Fibroblast of villous mesenchyme (primary cell): ENCODE measurements around the gene CYP2A13. TPM values are rescaled to one million over a fixed set of nuclear protein-coding genes. Genes with fewer than 3 reads are reported as not detected.
"Not testable (repeated sequence)": the region's sequence is repeated elsewhere in the genome, so short reads cannot be mapped to it uniquely, and the experiment has no call there.

Experiments
- DNase-seq: peaks from one replicate; pipeline ENCODE4 v3.0.0-alpha.2; 2010; ENCODE audit warnings: low read depth
- H3K4me3 ChIP-seq: 2 replicates; pipeline ENCODE4 v1.5.1; 2011; ENCODE audit warnings: low read depth, mild to moderate bottlenecking, low read length
- total RNA-seq: library from RNA; depleted of rRNA; stranded (reverse); fragments of >200 nt; gene quantifications from 2 replicates; pipeline ENCODE4 v1.2.3, GENCODE V29; 2012
- TF ChIP-seq, protein P1 (sequence below): IDR thresholded peaks from 2 replicates; pipeline ENCODE4 v1.5.1; 2012; ENCODE audit warnings: low read depth, mild to moderate bottlenecking, low read length; ENCODE audit not compliant: insufficient read depth

Gene CYP2A13, protein sequence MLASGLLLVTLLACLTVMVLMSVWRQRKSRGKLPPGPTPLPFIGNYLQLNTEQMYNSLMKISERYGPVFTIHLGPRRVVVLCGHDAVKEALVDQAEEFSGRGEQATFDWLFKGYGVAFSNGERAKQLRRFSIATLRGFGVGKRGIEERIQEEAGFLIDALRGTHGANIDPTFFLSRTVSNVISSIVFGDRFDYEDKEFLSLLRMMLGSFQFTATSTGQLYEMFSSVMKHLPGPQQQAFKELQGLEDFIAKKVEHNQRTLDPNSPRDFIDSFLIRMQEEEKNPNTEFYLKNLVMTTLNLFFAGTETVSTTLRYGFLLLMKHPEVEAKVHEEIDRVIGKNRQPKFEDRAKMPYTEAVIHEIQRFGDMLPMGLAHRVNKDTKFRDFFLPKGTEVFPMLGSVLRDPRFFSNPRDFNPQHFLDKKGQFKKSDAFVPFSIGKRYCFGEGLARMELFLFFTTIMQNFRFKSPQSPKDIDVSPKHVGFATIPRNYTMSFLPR
- total RNA-seq: not detected in 2 replicates

DNA sequence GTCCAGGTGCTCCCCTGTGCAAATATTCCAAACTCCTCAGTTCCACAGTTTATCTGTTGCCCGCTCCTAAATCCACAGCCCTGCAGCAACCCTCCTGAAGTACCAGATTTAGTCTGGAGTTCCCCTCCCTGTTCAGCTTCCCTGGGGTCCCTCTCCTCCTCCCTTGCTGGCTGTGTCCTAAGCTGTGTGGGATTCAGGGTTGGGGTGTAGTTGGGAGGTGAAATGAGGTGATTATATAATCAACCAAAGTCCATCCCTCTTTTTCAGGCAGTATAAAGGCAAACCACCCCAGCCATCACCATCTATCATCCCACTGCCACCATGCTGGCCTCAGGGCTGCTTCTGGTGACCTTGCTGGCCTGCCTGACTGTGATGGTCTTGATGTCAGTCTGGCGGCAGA is at the start of gene CYP2A13:
Gene CYP2A13, plus strand, starts transcription at position 301 of the 400 bp plus-strand sequence. Its CDS starts 21 bp downstream, at position 322.
- H3K4me3 ChIP-seq: no peak within 1 kb of the TSS
- DNase-seq: no peak
- TF ChIP-seq, protein P1, sequence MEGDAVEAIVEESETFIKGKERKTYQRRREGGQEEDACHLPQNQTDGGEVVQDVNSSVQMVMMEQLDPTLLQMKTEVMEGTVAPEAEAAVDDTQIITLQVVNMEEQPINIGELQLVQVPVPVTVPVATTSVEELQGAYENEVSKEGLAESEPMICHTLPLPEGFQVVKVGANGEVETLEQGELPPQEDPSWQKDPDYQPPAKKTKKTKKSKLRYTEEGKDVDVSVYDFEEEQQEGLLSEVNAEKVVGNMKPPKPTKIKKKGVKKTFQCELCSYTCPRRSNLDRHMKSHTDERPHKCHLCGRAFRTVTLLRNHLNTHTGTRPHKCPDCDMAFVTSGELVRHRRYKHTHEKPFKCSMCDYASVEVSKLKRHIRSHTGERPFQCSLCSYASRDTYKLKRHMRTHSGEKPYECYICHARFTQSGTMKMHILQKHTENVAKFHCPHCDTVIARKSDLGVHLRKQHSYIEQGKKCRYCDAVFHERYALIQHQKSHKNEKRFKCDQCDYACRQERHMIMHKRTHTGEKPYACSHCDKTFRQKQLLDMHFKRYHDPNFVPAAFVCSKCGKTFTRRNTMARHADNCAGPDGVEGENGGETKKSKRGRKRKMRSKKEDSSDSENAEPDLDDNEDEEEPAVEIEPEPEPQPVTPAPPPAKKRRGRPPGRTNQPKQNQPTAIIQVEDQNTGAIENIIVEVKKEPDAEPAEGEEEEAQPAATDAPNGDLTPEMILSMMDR: no peak

DNA sequence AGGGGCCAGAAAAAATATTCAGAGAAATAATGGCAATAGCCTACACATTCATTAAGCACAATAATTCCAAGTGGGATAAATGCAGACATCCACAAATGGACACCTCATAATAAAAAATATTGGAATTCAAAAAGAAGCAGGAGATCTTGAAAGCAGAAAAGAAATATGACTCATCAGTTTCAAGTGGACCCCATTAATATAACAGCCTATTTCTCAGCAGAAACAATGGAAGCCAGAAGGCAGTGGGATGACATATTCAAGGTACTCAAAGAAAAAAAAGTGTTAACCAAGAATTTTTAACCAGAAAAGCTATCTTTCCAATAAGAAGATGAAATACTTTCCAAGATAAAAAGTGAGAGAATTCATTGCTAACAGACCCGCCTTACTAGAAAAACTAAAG is 48.4 kb upstream of the CYP2A13 start:
- TF ChIP-seq, protein P1: no peak
- no peak for DNase-seq
- no peak overlapping the region for H3K4me3 ChIP-seq

DNA sequence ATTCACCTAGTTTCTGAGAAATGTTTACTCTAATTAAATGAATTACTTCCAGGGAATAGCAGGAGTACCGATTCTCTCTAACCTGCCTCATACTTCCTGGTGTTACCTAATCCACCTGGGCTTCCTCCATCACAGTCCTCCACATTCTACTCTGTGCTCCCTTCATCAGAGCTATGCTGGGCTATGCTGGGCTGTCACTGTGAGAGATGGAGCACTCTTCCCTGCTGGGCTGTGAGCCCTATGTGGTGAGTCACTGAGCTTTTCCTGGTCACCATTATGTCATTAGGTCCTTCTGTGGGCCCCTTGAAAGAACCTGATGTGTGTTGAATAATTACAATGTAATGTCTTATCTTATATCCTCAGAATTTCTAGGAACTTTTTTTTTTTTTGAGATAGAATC is 43.2 kb upstream of the CYP2A13 start:
- not testable (repeated sequence) for H3K4me3 ChIP-seq, DNase-seq

DNA sequence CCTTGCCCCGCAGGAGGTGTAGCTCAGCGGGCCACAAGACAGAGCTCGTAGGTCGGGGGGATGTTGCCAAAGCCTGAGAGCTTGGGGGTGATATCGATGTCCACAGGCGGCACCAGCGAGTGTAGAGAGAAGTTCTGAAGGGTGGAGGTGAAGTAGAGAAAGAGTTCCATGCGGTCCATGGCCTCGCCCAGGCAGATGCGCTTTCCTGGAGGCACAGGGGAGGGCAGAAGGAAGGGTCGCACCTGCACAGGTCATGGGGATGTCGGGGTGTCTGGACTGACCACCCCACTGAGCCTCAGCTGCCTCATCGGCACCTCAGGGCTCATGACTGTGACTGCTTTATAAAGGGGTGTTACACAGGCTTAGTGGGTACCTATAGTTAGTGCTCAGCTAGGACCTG is 37.8 kb upstream of the CYP2A13 start:
- TF ChIP-seq, protein P1: no peak
- no peak for DNase-seq
- H3K4me3 ChIP-seq: no peak overlapping the region

DNA sequence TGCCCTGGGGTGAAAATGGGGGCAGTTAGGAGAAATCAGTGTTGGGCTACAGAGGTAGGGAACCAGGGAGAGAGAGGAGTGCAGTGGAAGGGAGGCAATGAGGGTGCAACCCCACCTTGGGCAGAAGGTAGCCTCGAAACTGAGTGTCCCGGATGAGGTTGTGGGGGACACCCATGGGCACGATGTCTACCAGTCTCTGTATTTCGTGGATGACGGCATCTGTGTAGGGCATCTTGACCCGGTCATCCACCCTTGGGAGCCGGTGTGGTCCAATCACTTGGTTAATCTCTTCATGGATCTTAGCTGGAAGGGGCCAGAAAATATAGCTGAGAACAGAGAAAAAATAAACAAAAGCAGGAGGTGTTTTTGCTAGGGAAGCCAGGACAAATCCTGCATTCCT is 36.1 kb upstream of the CYP2A13 start:
- not testable (repeated sequence) for H3K4me3 ChIP-seq, DNase-seq

DNA sequence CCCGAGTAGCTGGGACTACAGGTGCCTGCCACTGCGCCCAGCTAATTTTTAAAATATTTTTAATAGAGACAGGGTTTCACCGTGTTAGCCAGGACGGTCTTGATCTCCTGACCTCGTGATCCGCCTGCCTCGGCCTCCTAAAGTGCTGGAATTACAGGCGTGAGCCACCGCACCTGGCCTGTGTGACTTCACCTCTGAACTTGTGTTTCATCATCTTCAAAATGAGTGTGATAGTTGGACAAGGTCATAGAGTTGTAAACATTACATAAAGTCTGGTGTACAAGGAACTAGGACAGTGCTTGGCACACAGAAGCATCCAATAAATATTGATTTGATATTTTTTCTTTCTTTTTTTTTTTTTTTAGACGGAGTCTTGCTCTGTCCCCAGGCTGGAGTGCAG is 34.9 kb upstream of the CYP2A13 start:
- not testable (repeated sequence) for DNase-seq, H3K4me3 ChIP-seq

DNA sequence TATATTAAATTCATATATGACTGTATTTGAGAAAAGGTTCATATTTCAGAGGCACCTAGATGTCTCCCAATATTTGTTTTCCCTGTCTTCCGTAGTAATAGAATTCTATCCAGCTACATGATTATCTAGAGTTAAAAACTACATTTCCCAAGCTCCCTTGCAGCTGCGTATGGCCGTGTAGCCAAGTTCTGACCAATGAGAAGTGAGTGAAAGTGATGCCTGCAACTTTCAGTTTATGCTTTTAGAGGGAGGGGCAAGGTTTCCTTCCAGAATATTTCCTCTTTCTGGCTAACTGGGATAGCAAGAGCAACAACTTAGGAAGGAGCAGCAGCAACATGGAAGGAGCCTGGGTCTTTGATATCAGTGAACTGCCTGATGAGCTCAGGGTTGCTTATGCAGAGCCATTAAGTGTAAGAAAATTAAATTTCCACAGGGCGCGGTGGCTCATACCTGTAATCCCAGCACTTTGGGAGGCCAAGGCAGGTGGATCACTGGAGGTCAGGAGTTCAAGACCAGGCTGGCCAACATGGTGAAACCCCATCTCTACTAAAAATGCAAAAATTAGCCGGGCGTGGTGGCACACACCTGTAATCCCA is 23.2 kb upstream of the CYP2A13 start:
- TF ChIP-seq, protein P1: no peak
- DNase-seq: peak; percentile 56
- H3K4me3 ChIP-seq: no peak overlapping the region

DNA sequence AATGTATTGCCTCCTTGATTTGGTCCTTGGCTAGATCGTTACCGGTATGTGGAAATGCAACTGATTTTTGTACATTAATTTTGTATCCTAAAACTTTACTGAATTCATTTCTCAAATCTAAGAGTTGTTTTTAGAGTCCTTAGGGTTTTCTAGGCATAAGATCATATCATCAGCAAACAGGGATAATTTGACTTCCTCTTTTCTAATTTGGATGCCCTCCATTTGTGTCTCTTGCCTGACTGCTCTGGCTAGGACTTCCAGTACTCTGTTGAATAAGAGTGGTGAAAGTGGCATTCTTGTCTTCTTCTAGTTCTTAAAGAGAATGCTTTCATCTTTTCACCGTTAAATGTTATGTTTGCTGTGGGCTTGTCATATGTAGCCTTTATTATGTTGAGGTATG is 12.0 kb upstream of the CYP2A13 start:
- TF ChIP-seq, protein P1: no peak
- no peak overlapping the region for H3K4me3 ChIP-seq
- DNase-seq: no peak
